ENCODE results near the gene FNDC3B.

DNA sequence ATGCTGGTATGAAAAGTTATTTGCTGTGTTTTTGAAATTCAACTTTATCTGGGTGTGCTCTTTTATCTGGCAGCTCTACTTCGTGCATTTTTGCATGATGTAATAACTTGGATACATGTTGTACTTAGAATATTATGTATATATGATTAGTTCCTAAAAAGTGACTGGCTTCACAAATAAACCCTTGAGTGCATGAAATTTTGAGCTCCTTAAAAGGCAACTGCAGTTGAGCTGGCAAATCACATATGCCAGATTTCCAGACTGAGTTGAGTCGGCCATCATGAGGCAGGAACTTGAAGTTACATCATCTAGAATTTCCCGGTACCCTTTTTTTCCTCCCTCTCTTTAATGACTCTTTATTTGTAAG, 162.5 kb downstream of the FNDC3B start:
- TF ChIP-seq, protein P1, sequence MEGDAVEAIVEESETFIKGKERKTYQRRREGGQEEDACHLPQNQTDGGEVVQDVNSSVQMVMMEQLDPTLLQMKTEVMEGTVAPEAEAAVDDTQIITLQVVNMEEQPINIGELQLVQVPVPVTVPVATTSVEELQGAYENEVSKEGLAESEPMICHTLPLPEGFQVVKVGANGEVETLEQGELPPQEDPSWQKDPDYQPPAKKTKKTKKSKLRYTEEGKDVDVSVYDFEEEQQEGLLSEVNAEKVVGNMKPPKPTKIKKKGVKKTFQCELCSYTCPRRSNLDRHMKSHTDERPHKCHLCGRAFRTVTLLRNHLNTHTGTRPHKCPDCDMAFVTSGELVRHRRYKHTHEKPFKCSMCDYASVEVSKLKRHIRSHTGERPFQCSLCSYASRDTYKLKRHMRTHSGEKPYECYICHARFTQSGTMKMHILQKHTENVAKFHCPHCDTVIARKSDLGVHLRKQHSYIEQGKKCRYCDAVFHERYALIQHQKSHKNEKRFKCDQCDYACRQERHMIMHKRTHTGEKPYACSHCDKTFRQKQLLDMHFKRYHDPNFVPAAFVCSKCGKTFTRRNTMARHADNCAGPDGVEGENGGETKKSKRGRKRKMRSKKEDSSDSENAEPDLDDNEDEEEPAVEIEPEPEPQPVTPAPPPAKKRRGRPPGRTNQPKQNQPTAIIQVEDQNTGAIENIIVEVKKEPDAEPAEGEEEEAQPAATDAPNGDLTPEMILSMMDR (IDR thresholded peaks at IDR 0.05): no peak
- no peak for TF ChIP-seq POLR2AphosphoS5 (IDR thresholded peaks at IDR 0.05; ENCODE audit: low read depth, low read length)
- no peak for TF ChIP-seq SIN3A (IDR thresholded peaks at IDR 0.05; ENCODE audit: borderline replicate concordance, insufficient read depth, low read depth, low read length)
- TF ChIP-seq TCF7L2 (IDR thresholded peaks at IDR 0.05; ENCODE audit: low read depth, low read length): no peak
- TF ChIP-seq, protein P2, sequence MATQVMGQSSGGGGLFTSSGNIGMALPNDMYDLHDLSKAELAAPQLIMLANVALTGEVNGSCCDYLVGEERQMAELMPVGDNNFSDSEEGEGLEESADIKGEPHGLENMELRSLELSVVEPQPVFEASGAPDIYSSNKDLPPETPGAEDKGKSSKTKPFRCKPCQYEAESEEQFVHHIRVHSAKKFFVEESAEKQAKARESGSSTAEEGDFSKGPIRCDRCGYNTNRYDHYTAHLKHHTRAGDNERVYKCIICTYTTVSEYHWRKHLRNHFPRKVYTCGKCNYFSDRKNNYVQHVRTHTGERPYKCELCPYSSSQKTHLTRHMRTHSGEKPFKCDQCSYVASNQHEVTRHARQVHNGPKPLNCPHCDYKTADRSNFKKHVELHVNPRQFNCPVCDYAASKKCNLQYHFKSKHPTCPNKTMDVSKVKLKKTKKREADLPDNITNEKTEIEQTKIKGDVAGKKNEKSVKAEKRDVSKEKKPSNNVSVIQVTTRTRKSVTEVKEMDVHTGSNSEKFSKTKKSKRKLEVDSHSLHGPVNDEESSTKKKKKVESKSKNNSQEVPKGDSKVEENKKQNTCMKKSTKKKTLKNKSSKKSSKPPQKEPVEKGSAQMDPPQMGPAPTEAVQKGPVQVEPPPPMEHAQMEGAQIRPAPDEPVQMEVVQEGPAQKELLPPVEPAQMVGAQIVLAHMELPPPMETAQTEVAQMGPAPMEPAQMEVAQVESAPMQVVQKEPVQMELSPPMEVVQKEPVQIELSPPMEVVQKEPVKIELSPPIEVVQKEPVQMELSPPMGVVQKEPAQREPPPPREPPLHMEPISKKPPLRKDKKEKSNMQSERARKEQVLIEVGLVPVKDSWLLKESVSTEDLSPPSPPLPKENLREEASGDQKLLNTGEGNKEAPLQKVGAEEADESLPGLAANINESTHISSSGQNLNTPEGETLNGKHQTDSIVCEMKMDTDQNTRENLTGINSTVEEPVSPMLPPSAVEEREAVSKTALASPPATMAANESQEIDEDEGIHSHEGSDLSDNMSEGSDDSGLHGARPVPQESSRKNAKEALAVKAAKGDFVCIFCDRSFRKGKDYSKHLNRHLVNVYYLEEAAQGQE (IDR thresholded peaks at IDR 0.05; ENCODE audit: insufficient read depth in 1 of 2, low read depth in 2 of 2, low read length in 1 of 2): no peak
